ENCODE measurements around the gene CMSS1.

The CMSS1 gene

GRCh38 chr3:99794485-99794884 lies 23.2 kb upstream of the CMSS1 start:
- no peak overlapping the region for H3K4me3 ChIP-seq (ENCODE audit: low read depth, low read length)
- no peak for TF ChIP-seq CTCF (IDR thresholded peaks at IDR 0.05; ENCODE audit: borderline replicate concordance, insufficient read depth, low read depth, low read length)

DNA sequence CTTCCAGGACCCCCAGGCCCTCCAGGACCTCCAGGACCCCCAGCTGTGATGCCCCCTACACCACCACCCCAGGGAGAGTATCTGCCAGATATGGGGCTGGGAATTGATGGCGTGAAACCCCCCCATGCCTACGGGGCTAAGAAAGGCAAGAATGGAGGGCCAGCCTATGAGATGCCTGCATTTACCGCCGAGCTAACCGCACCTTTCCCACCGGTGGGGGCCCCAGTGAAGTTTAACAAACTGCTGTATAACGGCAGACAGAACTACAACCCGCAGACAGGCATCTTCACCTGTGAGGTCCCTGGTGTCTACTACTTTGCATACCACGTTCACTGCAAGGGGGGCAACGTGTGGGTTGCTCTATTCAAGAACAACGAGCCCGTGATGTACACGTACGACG lies 22.1 kb upstream of the CMSS1 start:
- H3K4me3 ChIP-seq (ENCODE audit: low read depth, low read length), result no peak overlapping the region
- TF ChIP-seq CTCF (IDR thresholded peaks at IDR 0.05; ENCODE audit: borderline replicate concordance, insufficient read depth, low read depth, low read length), result no peak

GRCh38 chr3:99799422-99799821 lies 18.2 kb upstream of the CMSS1 start:
- TF ChIP-seq CTCF (IDR thresholded peaks at IDR 0.05; ENCODE audit: borderline replicate concordance, insufficient read depth, low read depth, low read length), result no peak
- no peak overlapping the region for H3K4me3 ChIP-seq (ENCODE audit: low read depth, low read length)

- TF ChIP-seq CTCF (IDR thresholded peaks at IDR 0.05; ENCODE audit: borderline replicate concordance, insufficient read depth, low read depth, low read length), result no peak
- H3K4me3 ChIP-seq (ENCODE audit: low read depth, low read length), result no peak overlapping the region
Observed at GRCh38 chr3:99803297-99803696, 14.4 kb upstream of the CMSS1 start.

- TF ChIP-seq CTCF (IDR thresholded peaks at IDR 0.05; ENCODE audit: borderline replicate concordance, insufficient read depth, low read depth, low read length), result no peak
- H3K4me3 ChIP-seq (ENCODE audit: low read depth, low read length), result no peak overlapping the region
Observed at GRCh38 chr3:99805160-99805559, 12.5 kb upstream of the CMSS1 start.

- peak; percentile 82 for TF ChIP-seq CTCF (IDR thresholded peaks at IDR 0.05; ENCODE audit: borderline replicate concordance, insufficient read depth, low read depth, low read length)
- H3K4me3 ChIP-seq (ENCODE audit: low read depth, low read length), result no peak overlapping the region
Observed at GRCh38 chr3:99808163-99808794, 9.4 kb upstream of the CMSS1 start.

DNA sequence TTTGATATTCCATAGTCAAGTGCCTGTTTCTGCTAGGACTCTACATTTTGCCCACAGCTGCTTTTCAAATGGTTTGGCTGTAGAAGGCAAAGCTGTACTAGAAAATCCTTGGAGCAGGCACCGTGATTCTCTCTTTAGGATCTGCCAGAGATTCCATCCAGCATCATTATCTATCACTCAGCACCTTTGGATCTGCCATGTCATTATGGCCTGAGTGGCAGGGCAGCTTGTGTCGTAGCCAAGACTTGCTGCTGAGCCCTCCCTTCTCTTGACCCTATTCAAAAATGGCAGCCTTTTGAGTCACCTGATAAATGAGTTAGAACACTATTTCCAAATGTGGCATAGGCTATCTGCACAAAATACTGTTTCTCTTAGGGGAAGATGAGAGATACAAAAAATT lies 8.1 kb upstream of the CMSS1 start:
- TF ChIP-seq CTCF (IDR thresholded peaks at IDR 0.05; ENCODE audit: borderline replicate concordance, insufficient read depth, low read depth, low read length), result no peak
- no peak overlapping the region for H3K4me3 ChIP-seq (ENCODE audit: low read depth, low read length)
